PC-3 (cell line): ENCODE results near the gene TSSC4. TPM values are rescaled to one million over a fixed set of nuclear protein-coding genes. Genes with fewer than 3 reads are reported as not detected.

ENCODE experiments used
- ATAC-seq: fragments of 200-7000 bp; cut with Tn5 transposase; 2 replicates; pipeline ENCODE4 v1.9.1; 2020; ENCODE audit warnings: mild to moderate bottlenecking, moderate library complexity
- BruUV-seq: library from RNA; stranded (reverse); fragments of 400-500 nt; replicated peaks from 2 replicates; lab custom pipeline; 2021; lab: Mats Ljungman, UMichigan
- CTCF ChIA-PET: fragments of 300-600 bp; sonication (Branson Sonifier 250); formaldehyde crosslinking; loops from one replicate; lab custom pipeline; 2022; ENCODE audit warnings: antibody characterized with exemption; lab: Charles Lee
- POLR2A ChIA-PET: fragments of 300-600 bp; sonication (Branson Sonifier 250); formaldehyde crosslinking; loops from one replicate; lab custom pipeline; 2022; ENCODE audit warnings: antibody characterized with exemption; ENCODE audit not compliant: unreplicated experiment; lab: Charles Lee
- DNase-seq: peaks from one replicate; pipeline ENCODE4 v3.0.0-alpha.2; 2015
- H2AFZ ChIP-seq: fragments of 300-600 bp; sonication (generic); 2 replicates; pipeline ENCODE4 v1.6.0; 2016; ENCODE audit warnings: antibody characterized with exemption, low read length
- H3F3A ChIP-seq: fragments of 300-600 bp; sonication (generic); one replicate; pipeline ENCODE4 v1.6.0; 2017; ENCODE audit warnings: antibody characterized with exemption, low read length, control low read depth, mild to moderate bottlenecking; ENCODE audit not compliant: unreplicated experiment
- H3K27ac ChIP-seq: fragments of 300-600 bp; sonication (generic); 2 replicates; pipeline ENCODE4 v1.5.1; 2016; ENCODE audit warnings: mild to moderate bottlenecking, low read length
- H3K27me3 ChIP-seq: fragments of 300-600 bp; sonication (generic); 2 replicates; pipeline ENCODE4 v1.6.1; 2016; ENCODE audit warnings: low read length, mixed read lengths
- H3K36me3 ChIP-seq: fragments of 300-600 bp; sonication (generic); 2 replicates; pipeline ENCODE4 v1.6.1; 2016; ENCODE audit warnings: low read depth, mixed run types, low read length, mixed read lengths
- H3K4me1 ChIP-seq: fragments of 300-600 bp; sonication (generic); 2 replicates; pipeline ENCODE4 v1.5.1; 2016; ENCODE audit warnings: low read length; ENCODE audit not compliant: insufficient read depth
- H3K4me2 ChIP-seq: fragments of 300-600 bp; sonication (generic); 2 replicates; pipeline ENCODE4 v1.6.0; 2016; ENCODE audit warnings: low read length
- H3K4me3 ChIP-seq: fragments of 300-600 bp; sonication (generic); 2 replicates; pipeline ENCODE4 v1.5.1; 2016; ENCODE audit warnings: mild to moderate bottlenecking, low read length, mixed read lengths
- H3K79me2 ChIP-seq: fragments of 300-600 bp; sonication (generic); 2 replicates; pipeline ENCODE4 v1.6.1; 2017; ENCODE audit warnings: low read length, mixed read lengths
- H3K9ac ChIP-seq: fragments of 300-600 bp; sonication (generic); 2 replicates; pipeline ENCODE4 v1.6.0; 2016; ENCODE audit warnings: mild to moderate bottlenecking, low read length
- H3K9me2 ChIP-seq: fragments of 300-600 bp; sonication (generic); replicated peaks from 2 replicates; pipeline ENCODE4 v1.6.1; 2016; ENCODE audit warnings: mixed run types, low read length, mixed read lengths
- H3K9me3 ChIP-seq: fragments of 300-600 bp; sonication (generic); 2 replicates; pipeline ENCODE4 v1.6.1; 2016; ENCODE audit warnings: low read length, mixed read lengths
- H4K20me1 ChIP-seq: fragments of 300-600 bp; sonication (generic); 2 replicates; pipeline ENCODE4 v1.6.1; 2016; ENCODE audit warnings: low read length, mixed read lengths
- CTCF ChIP-seq: fragments of 300-600 bp; sonication (generic); conservative IDR thresholded peaks from 2 replicates; pipeline ENCODE4 v1.5.1; 2017; ENCODE audit warnings: antibody characterized with exemption, low read depth, mild to moderate bottlenecking, low read length
- EZH2 ChIP-seq: fragments of 300-600 bp; sonication (generic); IDR thresholded peaks from one replicate; pipeline ENCODE4 v1.6.1; 2017; ENCODE audit warnings: antibody characterized with exemption, mild to moderate bottlenecking, low read length; ENCODE audit not compliant: unreplicated experiment
- EZH2phosphoT487 ChIP-seq: fragments of 300-600 bp; sonication (generic); IDR thresholded peaks from 2 replicates; pipeline ENCODE4 v1.6.1; 2018; ENCODE audit warnings: mild to moderate bottlenecking, antibody characterized with exemption, low read length, borderline replicate concordance
- intact Hi-C: fragments of 100-400 bp; cut with micrococcal nuclease; formaldehyde crosslinking; loops from 2 replicates; pipeline ENCODE4 v1.9.0; 2023
- total RNA-seq: library from RNA; depleted of rRNA; stranded (reverse); fragments of >200 nt; gene quantifications from 2 replicates; pipeline ENCODE4 v1.2.3, GENCODE V29; 2014

TSSC4 gene
- total RNA-seq, 1 experiment from 2014 or later: 88.3 TPM

GRCh38 chr11:2422461-2423156, 22.1 kb downstream of the TSSC4 start:
- Histone ChIP-seq H3K79me2 (no peaks in the 10 kb centered on the region), H3K9me3 (no peaks in the 10 kb centered on the region), H3K4me2 (no peak overlapping the region), H3K36me3 (no peaks in the 10 kb centered on the region), H4K20me1 (no peaks in the 10 kb centered on the region), H3K9ac (no peak overlapping the region), H3K9me2 (no peaks in the 10 kb centered on the region), H3K27me3 (no peaks in the 10 kb centered on the region), H3K27ac (no peak overlapping the region), H2AFZ (no peak overlapping the region), H3F3A (no peaks in the 10 kb centered on the region), H3K4me1 (0 out of 2 replicates have a peak, but pooled peaks cover 3% of the 10 kb centered on the region), H3K4me3 (no peak overlapping the region)
- ChIA-PET POLR2A (no interaction called here), CTCF (no interaction called here)
- ATAC-seq: no peak
- DNase-seq: no peak
- intact Hi-C loops: loop anchor here (10.0 kb wide), 1 partner anchor 462 kb away; the partner anchor contains the start of gene CDKN1C
- TF ChIP-seq CTCF: no peak
- TF ChIP-seq EZH2phosphoT487: no peak
- no peak for TF ChIP-seq EZH2
- no TSS peak for BruUV-seq

GRCh38 chr11:2423157-2424025, 22.8 kb downstream of the TSSC4 start:
- Histone ChIP-seq H3K9ac (no peak overlapping the region), H3K27me3 (no peaks in the 10 kb centered on the region), H3K9me3 (no peaks in the 10 kb centered on the region), H3K9me2 (no peaks in the 10 kb centered on the region), H4K20me1 (no peaks in the 10 kb centered on the region), H3K4me1 (0 out of 2 replicates have a peak, but pooled peaks cover 3% of the 10 kb centered on the region), H3K36me3 (no peaks in the 10 kb centered on the region; the same call in 1 of the 2 replicates), H3K4me3 (no peak overlapping the region), H3K27ac (no peak overlapping the region), H3F3A (no peaks in the 10 kb centered on the region), H3K4me2 (no peak overlapping the region), H2AFZ (no peak overlapping the region), H3K79me2 (no peaks in the 10 kb centered on the region)
- no peak for DNase-seq
- POLR2A ChIA-PET: no interaction called here
- CTCF ChIA-PET: no interaction called here
- TF ChIP-seq EZH2phosphoT487: no peak
- TF ChIP-seq CTCF: no peak
- TF ChIP-seq EZH2: no peak
- intact Hi-C loops: loop anchor here (10.0 kb wide), 1 partner anchor 461 kb away; the partner anchor contains the start of gene CDKN1C
- no TSS peak for BruUV-seq
- no peak for ATAC-seq
